Ascending aorta (tissue), 2 donors: ENCODE measurements around the gene LCN6. TPM values are rescaled to one million over a fixed set of nuclear protein-coding genes. Genes with fewer than 3 reads are reported as not detected.

Experiments used
- DNase-seq, 2 donors: peaks; one replicate each; pipeline ENCODE4 v3.0.0-alpha.2; 2019; ENCODE audit warnings: low spot score in 2 of 2
- H3K27ac ChIP-seq, 2 donors: fragments of 200-600 bp; sonication (generic); one replicate each; pipeline ENCODE4 v1.5.1; 2016 to 2017; ENCODE audit warnings: mild to moderate bottlenecking in 1 of 2
- H3K27me3 ChIP-seq: fragments of 200-600 bp; sonication (generic); one replicate; pipeline ENCODE4 v1.5.1; 2017
- H3K36me3 ChIP-seq, 2 donors: fragments of 200-600 bp; sonication (generic); one replicate each; pipeline ENCODE4 v1.5.1; 2016
- H3K4me1 ChIP-seq, 2 donors: fragments of 200-600 bp; sonication (generic); one replicate each; pipeline ENCODE4 v1.5.1; 2016 to 2017; ENCODE audit warnings: mild to moderate bottlenecking in 1 of 2
- H3K4me3 ChIP-seq, 2 donors: fragments of 200-600 bp; sonication (generic); one replicate each; pipeline ENCODE4 v1.5.1; 2016 to 2017; ENCODE audit warnings: mild to moderate bottlenecking in 1 of 2
- H3K9me3 ChIP-seq, 2 donors: fragments of 200-600 bp; sonication (generic); one replicate each; pipeline ENCODE4 v1.5.1; 2016
- CTCF ChIP-seq, 3 experiments: fragments of 200-600 bp in 2 of 3; fragments of 450-650 bp in 1 of 3; sonication (generic) in 2 of 3; IDR thresholded peaks; one replicate each; pipeline ENCODE4 v1.5.1; 2016 to 2019; ENCODE audit warnings: antibody characterized with exemption in 3 of 3, mild to moderate bottlenecking in 1 of 3, moderate library complexity in 1 of 3
- intact Hi-C: fragments of 100-400 bp; cut with DNase I; formaldehyde crosslinking; loops from one replicate; pipeline ENCODE4 v1.15.1; 2023
- total RNA-seq: library from RNA; depleted of rRNA; stranded (reverse); fragments of >200 nt; gene quantifications from one replicate; pipeline ENCODE4 v1.1.0, GENCODE V29; 2016

Gene LCN6
- total RNA-seq, 1 donor from 2014 or later = 130 TPM

GRCh38 chr9:136722969-136723356, 25.4 kb downstream of the LCN6 start:
- no peak for TF ChIP-seq CTCF (IDR thresholded peaks at IDR 0.05)
- intact Hi-C loops = no loop called here
- Histone ChIP-seq H3K9me3 (no peaks in the 10 kb centered on the region), H3K4me3 (no peak overlapping the region), H3K4me1 (peaks cover 8 to 11% of the 10 kb centered on the region in 2 donors), H3K27me3 (no peaks in the 10 kb centered on the region), H3K36me3 (peaks cover 44 to 48% of the 10 kb centered on the region in 2 donors), H3K27ac (no peak overlapping the region)
- no peak for DNase-seq

- Histone ChIP-seq H3K27me3 (no peaks in the 10 kb centered on the region), H3K27ac (no peak overlapping the region), H3K36me3 (peaks cover 44 to 48% of the 10 kb centered on the region in 2 donors), H3K9me3 (no peaks in the 10 kb centered on the region), H3K4me1 (peaks cover 8 to 10% of the 10 kb centered on the region in 2 donors), H3K4me3 (no peak overlapping the region)
- intact Hi-C loops = no loop called here
- TF ChIP-seq CTCF (IDR thresholded peaks at IDR 0.05) = no peak
- DNase-seq = no peak
Observed at GRCh38 chr9:136722093-136722968, 26.0 kb downstream of the LCN6 start.

GRCh38 chr9:136721339-136722092, 26.8 kb downstream of the LCN6 start:
- no peaks in the 10 kb centered on the region for H3K9me3 ChIP-seq
- peaks cover 44 to 46% of the 10 kb centered on the region in 2 donors for H3K36me3 ChIP-seq
- no peaks in the 10 kb centered on the region for H3K27me3 ChIP-seq
- H3K4me1 ChIP-seq = peaks cover 1 to 2% of the 10 kb centered on the region in 2 donors
- DNase-seq = no peak
- no peak overlapping the region for H3K27ac ChIP-seq
- intact Hi-C loops = no loop called here
- H3K4me3 ChIP-seq = no peak overlapping the region
- no peak for TF ChIP-seq CTCF (IDR thresholded peaks at IDR 0.05)

GRCh38 chr9:136720898-136721338, 27.4 kb downstream of the LCN6 start:
- Histone ChIP-seq H3K36me3 (peaks cover 40 to 41% of the 10 kb centered on the region in 2 donors), H3K27me3 (no peaks in the 10 kb centered on the region), H3K4me3 (no peak overlapping the region), H3K4me1 (no peaks in the 10 kb centered on the region), H3K27ac (no peak overlapping the region), H3K9me3 (no peaks in the 10 kb centered on the region)
- intact Hi-C loops = no loop called here
- DNase-seq = no peak
- no peak for TF ChIP-seq CTCF (IDR thresholded peaks at IDR 0.05)

GRCh38 chr9:136720251-136720897, 28.0 kb downstream of the LCN6 start:
- DNase-seq = no peak
- H3K9me3 ChIP-seq = no peaks in the 10 kb centered on the region
- no peak overlapping the region for H3K4me3 ChIP-seq
- H3K4me1 ChIP-seq = no peaks in the 10 kb centered on the region
- H3K27ac ChIP-seq = no peak overlapping the region
- intact Hi-C loops = no loop called here
- peaks cover 34 to 36% of the 10 kb centered on the region in 2 donors for H3K36me3 ChIP-seq
- TF ChIP-seq CTCF (IDR thresholded peaks at IDR 0.05) = no peak
- no peaks in the 10 kb centered on the region for H3K27me3 ChIP-seq
